ENCODE data around the gene SLC38A3. TPM values are rescaled to one million over a fixed set of nuclear protein-coding genes. Genes with fewer than 3 reads are reported as not detected.
A peak's percentile ranks its signal among the peaks of the same experiment; 100 is the strongest.

The SLC38A3 gene
- total and polyA plus RNA-seq, 9 of the 15 experiments (the other 6 are each of a cell fraction or from before 2014, with no cell fraction given), result 0.09 to 0.38 (median 0.16) TPM; not detected in 6

GRCh38 chr3:50237133-50237651, 32.1 kb downstream of the SLC38A3 start:
- Histone ChIP-seq H4K20me1 (replicated peaks; ENCODE audit: control insufficient read depth, insufficient read depth, low read length) (no peaks in the 10 kb centered on the region), H3K9me3 (replicated peaks; ENCODE audit: control insufficient read depth, insufficient read depth, low read depth, low read length) (no peaks in the 10 kb centered on the region), H3K4me2 (ENCODE audit: insufficient read depth, low read length) (peak overlapping the region; percentile 80), H3K79me2 (ENCODE audit: control insufficient read depth, insufficient read depth, low read length) (peaks cover 34% of the 10 kb centered on the region), H3K4me3 (peak overlapping the region; percentile 73), H3K27ac (ENCODE audit: extremely low read depth, low read depth, low read length) (0 out of 3 replicates have a peak overlapping the region, but pooled peaks have one; percentile 8), H3K4me1 (replicated peaks in 1 of 2; ENCODE audit: control insufficient read depth in 2 of 2, insufficient read depth in 2 of 2, low read length in 2 of 2) (peaks cover 36 to 67% of the 10 kb centered on the region in 2 experiments), H3K9ac (ENCODE audit: insufficient read depth in 1 of 2, low read depth in 2 of 2, low read length in 2 of 2) (peak overlapping the region in 1 of 2 experiments; percentile 95; a peak in 3 of 4 replicates), H2AFZ (ENCODE audit: low read depth, low read length) (no peak overlapping the region), H3K27me3 (ENCODE audit: control insufficient read depth in 2 of 2, insufficient read depth in 2 of 2, low read length in 2 of 2) (no peaks in the 10 kb centered on the region), H3K36me3 (ENCODE audit: control insufficient read depth, insufficient read depth, low read length) (peaks cover 4% of the 10 kb centered on the region; the same call in 1 of the 3 replicates), H3K9me1 (ENCODE audit: control insufficient read depth, insufficient read depth, low read length) (no peaks in the 10 kb centered on the region)
- CTCF ChIA-PET (ENCODE audit: low intra/inter-chr PET ratio), result no interaction called here
- no peak for ATAC-seq
- intact Hi-C loops (cut with micrococcal nuclease), result no loop called here
- no peak for FAIRE-seq
- peak in 3 of 4 experiments; percentile 22 to 45 (median 27) for DNase-seq (ENCODE audit: extremely low read depth in 1 of 4, low spot score in 3 of 4)
- POLR2A ChIA-PET, result interaction anchor here (0.6 to 0.7 kb wide), 2 partner anchors 79 to 119 kb away, joined by 3 read pairs; no protein-coding TSS in a partner anchor
- BruUV-seq (replicated peaks), result no TSS peak
- in situ Hi-C loops (cut with MboI), result no loop called here
- 29% methylated on average over 7 of the region's 7 CpGs for WGBS (ENCODE audit: insufficient coverage, low coverage, missing lambda C conversion rate)
- TF ChIP-seq SPI1 (IDR thresholded peaks at IDR 0.05; ENCODE audit: borderline replicate concordance, low read depth, low read length) (0 out of 2 replicates have a peak, but pooled peaks have one; percentile 26), COPS2 (conservative IDR thresholded peaks at IDR 0.05) (no peak), YY1 (IDR thresholded peaks at IDR 0.05; ENCODE audit: borderline replicate concordance in 1 of 3, control insufficient read depth in 1 of 3, extremely low read depth in 1 of 3, insufficient read depth in 3 of 3, insufficient read length in 1 of 3, insufficient replicate concordance in 2 of 3, low read depth in 1 of 3, low read length in 2 of 3) (peak in 1 of 3 experiments; percentile 22), ETV5 (CRISPR knock-in tag; IDR thresholded peaks at IDR 0.05; ENCODE audit: low read depth) (no peak), POLR2G (IDR thresholded peaks at IDR 0.05; ENCODE audit: low read depth, low read length) (no peak), MECOM (CRISPR knock-in tag; IDR thresholded peaks at IDR 0.05) (no peak), ZNF609 (CRISPR knock-in tag; IDR thresholded peaks at IDR 0.05; ENCODE audit: borderline replicate concordance) (no peak), ESRRA (IDR thresholded peaks at IDR 0.05; ENCODE audit: borderline replicate concordance, low read depth) (no peak), NFE2 (IDR thresholded peaks at IDR 0.05; ENCODE audit: low read depth) (no peak), STAG1 (CRISPR knock-in tag; IDR thresholded peaks at IDR 0.05; ENCODE audit: borderline replicate concordance) (no peak), ZBTB1 (CRISPR knock-in tag; IDR thresholded peaks at IDR 0.05; ENCODE audit: borderline replicate concordance, low read depth) (no peak), KLF16 (IDR thresholded peaks at IDR 0.05) (no peak), CBX2 (IDR thresholded peaks at IDR 0.05; ENCODE audit: insufficient read depth, low read length, poor library complexity, severe bottlenecking) (no peak), ZNF655 (CRISPR knock-in tag; IDR thresholded peaks at IDR 0.05) (no peak), ESRRB (CRISPR knock-in tag; IDR thresholded peaks at IDR 0.05; ENCODE audit: borderline replicate concordance) (no peak), CREM (IDR thresholded peaks at IDR 0.05; ENCODE audit: low read depth) (no peak), HMG20B (CRISPR knock-in tag; IDR thresholded peaks at IDR 0.05) (no peak)

Data from K562 (cell line).